Heart left ventricle (tissue), 16 donors: ENCODE data around the gene SNX9. TPM values are rescaled to one million over a fixed set of nuclear protein-coding genes. Genes with fewer than 3 reads are reported as not detected.

Source experiments
- ATAC-seq, 4 donors: fragments of 200-7000 bp; cut with Tn5 transposase; one replicate each; pipeline ENCODE4 v1.9.1; 2020 to 2022; ENCODE audit warnings: moderate library complexity in 4 of 4, mild to moderate bottlenecking in 3 of 4, moderate number of reproducible peaks in 1 of 4
- DNase-seq, 5 donors: peaks; one replicate each; pipeline ENCODE4 v3.0.0-alpha.2; 2020
- H3K27ac ChIP-seq, 12 donors: fragments of 200-600 bp; sonication (generic) in 4 of 12; one replicate each; pipeline versions ENCODE4 v1.5.0 to v1.8.0; 2016 to 2022; ENCODE audit warnings: mild to moderate bottlenecking in 2 of 12
- H3K27me3 ChIP-seq, 9 donors: fragments of 200-600 bp; sonication (generic) in 2 of 9; one replicate each; pipeline versions ENCODE4 v1.5.1 to v1.8.0; 2016 to 2022; ENCODE audit warnings: mild to moderate bottlenecking in 3 of 9
- H3K36me3 ChIP-seq, 9 donors: fragments of 200-600 bp; sonication (generic) in 2 of 9; one replicate each; pipeline versions ENCODE4 v1.5.0 to v1.8.0; 2018 to 2022; ENCODE audit warnings: mild to moderate bottlenecking in 2 of 9
- H3K4me1 ChIP-seq, 12 donors: fragments of 200-600 bp; sonication (generic) in 4 of 12; one replicate each; pipeline versions ENCODE4 v1.5.0 to v1.8.0; 2016 to 2022; ENCODE audit warnings: mild to moderate bottlenecking in 3 of 12
- H3K4me3 ChIP-seq, 12 donors: fragments of 200-600 bp; sonication (generic) in 4 of 12; one replicate each; pipeline versions ENCODE4 v1.5.0 to v1.8.0; 2017 to 2022; ENCODE audit warnings: mild to moderate bottlenecking in 9 of 12, moderate library complexity in 4 of 12
- H3K9me3 ChIP-seq, 12 donors: fragments of 200-600 bp; sonication (generic) in 4 of 12; one replicate each; pipeline versions ENCODE4 v1.5.0 to v1.8.0; 2016 to 2022; ENCODE audit warnings: mild to moderate bottlenecking in 1 of 12
- CTCF ChIP-seq, 12 donors: fragments of 200-600 bp; sonication (generic) in 4 of 12; IDR thresholded peaks; one replicate each; pipeline versions ENCODE4 v1.5.0 to v1.8.0; 2018 to 2022; ENCODE audit warnings: antibody characterized with exemption in 12 of 12, mild to moderate bottlenecking in 5 of 12
- POLR2A ChIP-seq, 2 donors: fragments of 450-650 bp; IDR thresholded peaks; one replicate each; pipeline ENCODE4 v1.6.1; 2017; ENCODE audit warnings: antibody characterized with exemption in 2 of 2, mild to moderate bottlenecking in 2 of 2, moderate library complexity in 2 of 2
- WGBS, 4 donors: extraction: QIAGEN DNeasy Blood & Tissue Kit in 2 of 4; methylation state at CpG; one replicate each; pipeline versions ENCODE4 v1.1.5 to v1.1.7; 2013 to 2018; 5-methylcytosine and 5-hydroxymethylcytosine counted together
- intact Hi-C, 10 donors: fragments of 100-400 bp; cut with DNase I; formaldehyde crosslinking; loops; one replicate each; pipeline versions ENCODE4 v1.11.1 to v1.14.2; 2022
- polyA plus RNA-seq, 2 donors: library from polyadenylated mRNA; stranded (reverse); fragments of 200-250 nt; gene quantifications; one replicate each; pipeline ENCODE4 v1.2.3, GENCODE V29; 2013
- total RNA-seq, 9 donors: library from RNA; depleted of rRNA in 2 of 9; stranded (reverse); fragments of >200 nt in 2 of 9; fragmentation: NEBNext Ultra II Directional in 3 of 9; extraction: Animal tissue kit (Norgen Biotek cat#: 25700) in 3 of 9; gene quantifications; one replicate each; pipeline versions ENCODE4 v1.1.0 to v1.2.4, GENCODE V29; 2016 to 2023
- donor health status: ischemic (EF 13 %, LVEDD 7.1; RV severe dilation, severe dysfunction).
- donor health status: healthy with polysubstance abuse.
- donor health status: DM: no; HTN: yes; CAD: no.
- donor health status: DM: no; HTN: no; CAD: no.
- donor health status: ischemic (EF 25% LVEDD 6.9; RV normal size, moderate dysfunction).
- donor health status: ischemic (EF 25% LVEDD 5.7; RV mildly dilated, moderate dysfunction).
- donor health status: healthy.
- donor health status: DM: yes; HTN: yes; CAD: no.
- donor health status: ischemic (EF 35%, LVEDD 5.7; RV mildly dilated, moderate dysfunction).
- donor health status: nonischemic (EF 11% LVEDD 7.7; RV severe dilation, severe dysfunction).
- donor health status: DM: yes; HTN: yes; CAD: no.
- donor health status: PGD.
- donor health status: ischemic (EF 29% LVEDD 5.4; RV normal size, mild dysfunction).
- donor health status: nonischemic (EF 23%, LVEDD 6.1; RV moderate dilation, normal function).

Gene SNX9
- total and polyA plus RNA-seq, 11 donors: 15.4 to 44.0 (median 30.7) TPM

GRCh38 chr6:157779705-157780604, 43.1 kb upstream of the SNX9 start:
- Histone ChIP-seq H3K27ac (peak overlapping the region in 1 of 12 donors; percentile 41), H3K36me3 (no peaks in the 10 kb centered on the region), H3K27me3 (no peaks in the 10 kb centered on the region), H3K4me1 (no peaks in the 10 kb centered on the region), H3K9me3 (peaks cover 0 to 13% (median 0%) of the 10 kb centered on the region in 12 donors), H3K4me3 (no peak overlapping the region)
- no peak for DNase-seq
- peak in 3 of 4 donors; percentile 42 to 82 (median 50) for ATAC-seq
- 56 to 66% (median 63%) methylated on average over 9 of the region's 9 CpGs for WGBS, 4 donors
- intact Hi-C loops: no loop called here
- no peak for TF ChIP-seq CTCF (IDR thresholded peaks at IDR 0.05)
- TF ChIP-seq POLR2A (IDR thresholded peaks at IDR 0.05): no peak

- ATAC-seq (no peak), DNase-seq (no peak)
- 81 to 95% (median 88%) methylated on average over 1 of the region's 1 CpG for WGBS, 4 donors
- Histone ChIP-seq H3K36me3 (no peaks in the 10 kb centered on the region), H3K27ac (no peak overlapping the region), H3K4me3 (no peak overlapping the region), H3K27me3 (no peaks in the 10 kb centered on the region), H3K4me1 (peaks cover 0 to 5% (median 0%) of the 10 kb centered on the region in 12 donors), H3K9me3 (peaks cover 0 to 7% (median 0%) of the 10 kb centered on the region in 12 donors)
- TF ChIP-seq CTCF (IDR thresholded peaks at IDR 0.05) (no peak), POLR2A (IDR thresholded peaks at IDR 0.05) (no peak)
- intact Hi-C loops: no loop called here
These were observed 37.4 kb upstream of the SNX9 start for GRCh38 chr6:157785636-157786035.

GRCh38 chr6:157786221-157786620, 36.8 kb upstream of the SNX9 start:
- intact Hi-C loops: no loop called here
- Histone ChIP-seq H3K27me3 (no peaks in the 10 kb centered on the region), H3K4me3 (no peak overlapping the region), H3K9me3 (peaks cover 0 to 7% (median 0%) of the 10 kb centered on the region in 12 donors), H3K36me3 (no peaks in the 10 kb centered on the region), H3K4me1 (peaks cover 0 to 10% (median 1%) of the 10 kb centered on the region in 12 donors), H3K27ac (no peak overlapping the region)
- WGBS, 4 donors: 81 to 92% (median 90%) methylated on average over 3 of the region's 3 CpGs
- DNase-seq: no peak
- ATAC-seq: no peak
- no peak for TF ChIP-seq CTCF (IDR thresholded peaks at IDR 0.05)
- no peak for TF ChIP-seq POLR2A (IDR thresholded peaks at IDR 0.05)

- no peak for TF ChIP-seq CTCF (IDR thresholded peaks at IDR 0.05)
- TF ChIP-seq POLR2A (IDR thresholded peaks at IDR 0.05): no peak
- no peak overlapping the region for H3K4me3 ChIP-seq
- ATAC-seq (peak in 1 of 4 donors; percentile 29), DNase-seq (no peak)
- 82 to 96% (median 88%) methylated on average over 1 of the region's 1 CpG for WGBS, 4 donors
- no peaks in the 10 kb centered on the region for H3K27me3 ChIP-seq
- peaks cover 0 to 3% (median 0%) of the 10 kb centered on the region in 12 donors for H3K9me3 ChIP-seq
- intact Hi-C loops: no loop called here
- H3K36me3 ChIP-seq: no peaks in the 10 kb centered on the region
- no peak overlapping the region for H3K27ac ChIP-seq
- peaks cover 0 to 19% (median 4%) of the 10 kb centered on the region in 12 donors for H3K4me1 ChIP-seq
These were observed 36.0 kb upstream of the SNX9 start for GRCh38 chr6:157787080-157787479.
